ENCODE data around the gene SLC39A7. TPM values are rescaled to one million over a fixed set of nuclear protein-coding genes. Genes with fewer than 3 reads are reported as not detected.
A peak's percentile ranks its signal among the peaks of the same experiment; 100 is the strongest.
"Not testable (repeated sequence)": the region's sequence is repeated elsewhere in the genome, so short reads cannot be mapped to it uniquely, and the experiment has no call there.

The SLC39A7 gene
- total RNA-seq, 2 donors from 2014 or later, result 56.1 to 58.3 TPM

DNA sequence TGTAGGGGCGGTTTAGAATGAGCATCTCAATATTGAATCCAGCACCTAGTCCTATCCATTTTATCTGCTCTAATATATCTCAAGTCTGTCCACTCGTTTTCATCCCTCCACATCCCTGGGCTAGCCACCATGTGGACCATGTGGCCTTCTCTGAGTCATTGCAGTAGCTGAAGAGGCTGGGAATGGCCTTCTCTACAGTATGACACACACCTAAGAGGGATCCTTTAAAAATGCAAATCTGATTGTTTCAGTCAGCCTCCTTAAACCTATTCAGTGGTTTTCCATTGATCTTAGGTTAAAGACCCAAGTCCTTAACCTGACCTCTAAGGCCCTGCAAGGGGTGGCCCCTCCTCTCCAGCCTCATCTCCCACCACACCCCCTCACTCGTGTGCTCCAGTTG, 17.0 kb downstream of the SLC39A7 start:
- Mint-ChIP-seq H3K27me3 (ENCODE audit: low read depth) (peaks cover 53% of the 10 kb centered on the region), H3K27ac (no peak overlapping the region), H3K9me3 (no peaks in the 10 kb centered on the region), H3K4me1 (ENCODE audit: low read depth) (peaks cover 30% of the 10 kb centered on the region), H3K4me3 (no peak overlapping the region), H3K36me3 (ENCODE audit: insufficient read depth in 2 of 2) (peaks cover 0 to 1% of the 10 kb centered on the region in 2 donors)
- ATAC-seq (replicated peaks in 1 of 2) (no peak), DNase-seq (no peak)

DNA sequence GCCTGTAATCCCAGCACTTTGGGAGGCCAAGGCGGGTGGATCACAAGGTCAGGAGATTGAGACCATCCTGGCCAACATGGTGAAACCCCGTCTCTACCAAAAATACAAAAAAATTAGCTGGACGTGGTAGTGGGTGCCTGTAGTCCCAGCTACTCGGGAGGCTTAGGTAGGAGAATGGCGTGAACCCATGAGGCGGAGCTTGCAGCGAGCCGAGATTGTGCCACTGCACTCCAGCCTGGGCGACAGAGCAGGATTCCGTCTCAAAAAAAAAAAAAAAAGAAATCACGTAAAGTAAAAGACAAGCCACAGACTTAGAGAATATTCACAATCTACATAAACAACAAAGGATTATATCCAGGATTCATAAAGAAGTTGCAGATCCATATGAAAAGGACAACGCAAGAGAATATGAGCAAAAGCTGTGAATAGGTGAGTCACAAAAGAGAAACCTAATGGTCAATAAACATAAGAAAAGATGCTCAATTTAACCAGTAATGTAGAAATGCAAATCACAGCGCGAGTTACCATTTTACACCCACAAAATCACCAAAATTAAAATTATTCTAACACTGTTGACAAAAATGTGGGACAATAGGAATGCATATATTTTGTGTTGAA, 25.9 kb downstream of the SLC39A7 start:
- H3K36me3 Mint-ChIP-seq (ENCODE audit: insufficient read depth in 2 of 2); H3K9me3 Mint-ChIP-seq; ATAC-seq (replicated peaks in 1 of 2); H3K4me1 Mint-ChIP-seq (ENCODE audit: low read depth); DNase-seq; H3K27ac Mint-ChIP-seq; H3K4me3 Mint-ChIP-seq: not testable (repeated sequence)
- peaks cover 33% of the 10 kb centered on the region for H3K27me3 Mint-ChIP-seq (ENCODE audit: low read depth)

DNA sequence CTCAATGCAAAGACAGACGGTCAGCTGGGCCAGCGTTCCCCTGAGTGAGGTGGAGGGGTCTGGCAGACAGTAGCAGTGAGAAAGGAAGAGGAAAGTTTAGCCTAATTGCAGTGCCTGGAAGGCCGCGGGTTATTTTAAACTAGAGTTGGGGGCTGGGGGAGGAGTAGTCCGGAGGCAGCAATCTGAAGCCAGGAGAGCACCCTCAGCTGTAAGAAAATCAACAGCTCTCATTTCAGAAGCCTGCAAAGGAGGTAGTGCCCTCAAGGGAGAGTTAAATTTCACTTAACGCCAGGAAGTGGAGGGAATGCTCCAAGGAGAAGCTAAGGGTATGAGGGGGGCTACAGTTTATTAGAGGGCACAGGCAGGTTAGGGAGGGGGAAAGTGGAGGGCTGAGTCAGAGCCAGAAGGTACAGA, 34.6 kb downstream of the SLC39A7 start:
- Mint-ChIP-seq H3K36me3 (ENCODE audit: insufficient read depth in 2 of 2) (no peaks in the 10 kb centered on the region), H3K27me3 (ENCODE audit: low read depth) (peaks cover 57% of the 10 kb centered on the region), H3K9me3 (no peaks in the 10 kb centered on the region), H3K4me3 (no peak overlapping the region), H3K4me1 (ENCODE audit: low read depth) (peaks cover 7% of the 10 kb centered on the region), H3K27ac (no peak overlapping the region)
- no peak for DNase-seq
- ATAC-seq (replicated peaks in 1 of 2), result no peak

DNA sequence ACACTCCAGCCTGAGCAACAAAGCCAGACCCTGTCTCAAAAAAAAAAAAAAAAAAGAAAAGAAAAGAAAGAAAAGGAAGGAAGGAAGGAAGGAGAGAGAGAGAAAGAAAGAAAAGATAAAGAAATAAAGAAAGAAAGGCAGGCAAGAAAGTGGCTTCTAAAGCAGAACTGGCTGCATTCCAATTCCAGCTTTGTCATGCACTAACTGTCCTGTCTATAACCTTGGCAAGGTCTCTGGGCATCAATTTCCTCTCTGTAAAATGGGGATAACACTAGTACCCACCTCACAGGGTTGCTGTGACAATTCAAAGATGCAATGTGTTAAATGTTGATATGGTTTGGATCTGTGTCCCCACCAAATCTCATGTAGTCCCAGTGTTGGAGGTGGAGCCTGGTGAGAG, 35.7 kb downstream of the SLC39A7 start:
- DNase-seq (no peak), ATAC-seq (replicated peaks in 1 of 2) (no peak)
- Mint-ChIP-seq H3K9me3 (no peaks in the 10 kb centered on the region), H3K4me3 (no peak overlapping the region), H3K4me1 (ENCODE audit: low read depth) (peaks cover 11% of the 10 kb centered on the region), H3K27me3 (ENCODE audit: low read depth) (peaks cover 59% of the 10 kb centered on the region), H3K36me3 (ENCODE audit: insufficient read depth in 2 of 2) (no peaks in the 10 kb centered on the region), H3K27ac (no peak overlapping the region)

DNA sequence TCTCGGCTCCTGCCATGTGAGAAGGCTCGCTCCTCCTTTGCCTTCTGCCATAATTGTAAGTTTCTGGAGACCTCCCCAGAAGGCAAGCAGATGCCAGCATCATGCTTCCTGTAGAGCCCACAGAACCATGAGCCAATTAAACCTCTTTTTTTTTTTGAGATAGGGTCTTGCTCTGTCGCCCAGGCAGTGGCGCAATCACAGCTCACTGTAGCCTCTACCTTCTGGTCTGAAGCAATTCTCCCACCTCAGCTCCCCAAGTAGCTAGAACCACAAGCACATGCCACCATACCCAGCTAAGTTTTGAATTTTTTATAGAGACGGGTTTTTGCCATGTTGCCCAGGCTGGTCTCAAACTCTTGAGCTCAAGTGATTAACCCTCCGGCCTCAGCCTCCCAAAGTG, 36.2 kb downstream of the SLC39A7 start:
- ATAC-seq (replicated peaks in 1 of 2) (no peak), DNase-seq (no peak)
- H3K4me1 Mint-ChIP-seq (ENCODE audit: low read depth), result peaks cover 13% of the 10 kb centered on the region
- H3K27me3 Mint-ChIP-seq (ENCODE audit: low read depth), result peaks cover 54% of the 10 kb centered on the region
- H3K27ac Mint-ChIP-seq, result no peak overlapping the region
- H3K9me3 Mint-ChIP-seq, result no peaks in the 10 kb centered on the region
- no peak overlapping the region for H3K4me3 Mint-ChIP-seq
- H3K36me3 Mint-ChIP-seq (ENCODE audit: insufficient read depth in 2 of 2), result no peaks in the 10 kb centered on the region

DNA sequence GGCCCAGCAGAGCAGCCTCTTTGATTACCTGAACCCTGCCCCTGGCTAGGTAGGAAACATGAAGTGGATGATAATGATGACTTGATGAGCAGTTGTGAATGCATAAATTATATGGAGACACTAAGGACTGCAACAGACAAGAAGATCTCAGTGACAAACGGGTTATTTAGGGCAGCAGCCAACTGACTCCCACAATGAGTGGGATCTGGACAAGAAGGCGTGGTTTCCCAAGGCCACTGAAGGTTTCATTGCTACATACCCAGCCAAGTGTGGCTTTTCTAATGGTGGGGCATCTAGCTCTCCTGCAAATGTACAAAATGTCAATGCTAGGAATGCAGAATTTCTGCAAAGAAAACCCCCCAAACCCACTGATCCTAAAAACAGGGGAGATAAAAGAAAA, 37.1 kb downstream of the SLC39A7 start:
- ATAC-seq (replicated peaks in 1 of 2) (no peak), DNase-seq (no peak)
- H3K4me1 Mint-ChIP-seq (ENCODE audit: low read depth), result peaks cover 21% of the 10 kb centered on the region
- no peaks in the 10 kb centered on the region for H3K9me3 Mint-ChIP-seq
- H3K4me3 Mint-ChIP-seq, result no peak overlapping the region
- peaks cover 55% of the 10 kb centered on the region for H3K27me3 Mint-ChIP-seq (ENCODE audit: low read depth)
- no peak overlapping the region for H3K27ac Mint-ChIP-seq
- H3K36me3 Mint-ChIP-seq (ENCODE audit: insufficient read depth in 2 of 2), result no peaks in the 10 kb centered on the region

DNA sequence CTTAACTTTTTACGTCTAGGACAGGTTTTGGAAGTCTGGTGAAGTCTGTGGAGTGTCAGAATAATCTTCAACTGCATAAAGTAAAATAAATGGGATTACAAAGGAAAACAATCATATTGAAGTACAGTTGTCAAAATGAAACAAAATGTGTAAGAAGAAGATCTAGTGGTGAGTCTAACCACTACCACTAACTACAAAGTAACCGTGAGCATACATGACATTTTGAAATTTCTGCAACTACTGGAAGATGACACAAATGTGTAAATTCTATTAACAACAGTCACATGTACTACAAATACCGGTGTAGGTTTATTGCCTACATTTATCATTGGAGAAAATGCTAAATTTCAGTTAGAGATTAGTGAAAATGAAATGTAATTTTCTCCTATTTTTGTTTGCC, 41.3 kb downstream of the SLC39A7 start:
- peaks cover 21% of the 10 kb centered on the region for H3K4me1 Mint-ChIP-seq (ENCODE audit: low read depth)
- H3K27me3 Mint-ChIP-seq (ENCODE audit: low read depth), result peaks cover 44% of the 10 kb centered on the region
- H3K27ac Mint-ChIP-seq, result peak overlapping the region; percentile 74
- ATAC-seq (replicated peaks in 1 of 2) (peak; percentile 93), DNase-seq (no peak)
- peak overlapping the region; percentile 50 to 60 for H3K4me3 Mint-ChIP-seq
- no peaks in the 10 kb centered on the region for H3K36me3 Mint-ChIP-seq (ENCODE audit: insufficient read depth in 2 of 2)
- no peaks in the 10 kb centered on the region for H3K9me3 Mint-ChIP-seq

DNA sequence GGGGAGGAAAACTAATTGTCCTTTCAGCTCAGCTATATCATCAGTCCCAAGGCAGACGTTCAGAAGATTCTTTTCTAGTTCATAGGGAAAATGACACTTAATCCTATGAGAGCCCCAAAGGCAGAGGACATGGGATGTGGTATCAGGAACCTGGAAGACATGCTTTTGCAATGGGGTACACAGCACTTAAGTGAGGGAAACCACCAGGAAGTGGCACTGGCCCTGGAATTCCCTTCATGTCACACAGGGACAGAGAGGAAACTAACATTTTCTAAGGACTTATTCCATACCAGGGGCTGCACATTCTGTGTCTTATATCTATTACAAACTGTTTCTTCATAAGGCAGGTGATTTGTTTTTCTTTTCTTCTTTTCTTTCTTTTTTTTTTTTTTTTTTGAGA, 42.8 kb downstream of the SLC39A7 start:
- H3K27ac Mint-ChIP-seq, result no peak overlapping the region
- DNase-seq, result no peak
- no peaks in the 10 kb centered on the region for H3K36me3 Mint-ChIP-seq (ENCODE audit: insufficient read depth in 2 of 2)
- ATAC-seq (replicated peaks in 1 of 2), result no peak
- H3K27me3 Mint-ChIP-seq (ENCODE audit: low read depth), result peaks cover 34% of the 10 kb centered on the region
- H3K4me3 Mint-ChIP-seq, result no peak overlapping the region
- H3K9me3 Mint-ChIP-seq, result no peaks in the 10 kb centered on the region
- peaks cover 23% of the 10 kb centered on the region for H3K4me1 Mint-ChIP-seq (ENCODE audit: low read depth)

DNA sequence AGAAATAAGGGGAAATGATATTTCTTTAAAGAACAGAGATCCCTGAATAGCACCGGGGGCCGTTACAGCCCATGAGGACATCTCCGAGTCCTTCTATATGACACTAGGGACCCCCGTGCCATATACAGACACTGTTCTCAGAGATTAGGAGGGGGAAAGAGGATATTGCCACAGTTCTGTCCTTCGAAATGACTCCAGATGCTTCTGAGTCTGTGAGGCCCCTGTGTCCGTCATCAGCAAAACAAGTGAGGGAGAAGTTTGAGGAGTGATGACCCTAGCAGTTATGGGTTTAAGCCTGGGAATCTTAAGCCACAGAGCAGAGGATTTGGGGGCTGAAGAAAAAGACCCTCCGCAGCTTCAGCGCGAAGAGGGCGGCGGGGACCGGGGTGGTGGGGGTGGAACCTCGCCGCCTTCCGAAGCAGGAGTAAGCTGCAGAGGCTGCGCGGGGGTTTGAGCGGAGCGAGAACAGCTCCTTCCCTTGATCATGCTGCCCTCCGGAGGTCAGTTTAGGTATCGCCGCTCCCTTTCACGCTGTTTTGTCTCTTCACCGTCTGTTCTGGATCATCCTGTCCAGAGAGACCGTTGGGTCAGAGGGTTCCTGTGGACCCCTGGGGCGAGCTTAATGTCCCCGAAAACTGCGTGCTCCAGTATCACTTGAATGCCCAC, 47.4 kb downstream of the SLC39A7 start:
- DNase-seq (peak; percentile 93), ATAC-seq (replicated peaks in 1 of 2) (peak; percentile 38 to 43)
- Mint-ChIP-seq H3K27ac (peak overlapping the region; percentile 93), H3K27me3 (ENCODE audit: low read depth) (peaks cover 9% of the 10 kb centered on the region), H3K9me3 (no peaks in the 10 kb centered on the region), H3K4me1 (ENCODE audit: low read depth) (peaks cover 34% of the 10 kb centered on the region), H3K4me3 (peak overlapping the region; percentile 94 to 95), H3K36me3 (ENCODE audit: insufficient read depth in 2 of 2) (peaks cover 7 to 15% of the 10 kb centered on the region in 2 donors)

DNA sequence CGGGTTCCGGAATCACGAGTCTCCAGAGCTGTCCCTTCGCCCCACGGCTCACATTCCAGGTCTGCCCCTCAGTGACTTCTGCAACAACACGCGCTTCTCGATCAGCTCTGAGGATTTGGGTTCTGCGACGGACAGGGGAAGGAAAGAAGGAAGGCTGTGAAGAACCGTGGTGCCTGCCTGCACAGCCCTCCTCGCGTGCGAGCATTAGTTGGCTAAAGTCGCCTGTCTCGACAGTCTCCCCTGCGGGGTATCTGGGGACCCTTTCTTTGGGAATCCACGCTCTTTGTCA, 47.9 kb downstream of the SLC39A7 start:
- peak in 1 of 2 donors; percentile 54 for DNase-seq
- H3K36me3 Mint-ChIP-seq (ENCODE audit: insufficient read depth in 2 of 2), result peaks cover 7 to 15% of the 10 kb centered on the region in 2 donors
- peak overlapping the region; percentile 94 to 95 for H3K4me3 Mint-ChIP-seq
- peaks cover 4% of the 10 kb centered on the region for H3K27me3 Mint-ChIP-seq (ENCODE audit: low read depth)
- peak; percentile 12 to 19 for ATAC-seq (replicated peaks in 1 of 2)
- peak overlapping the region; percentile 93 for H3K27ac Mint-ChIP-seq
- H3K9me3 Mint-ChIP-seq, result no peaks in the 10 kb centered on the region
- peaks cover 34% of the 10 kb centered on the region for H3K4me1 Mint-ChIP-seq (ENCODE audit: low read depth)

DNA sequence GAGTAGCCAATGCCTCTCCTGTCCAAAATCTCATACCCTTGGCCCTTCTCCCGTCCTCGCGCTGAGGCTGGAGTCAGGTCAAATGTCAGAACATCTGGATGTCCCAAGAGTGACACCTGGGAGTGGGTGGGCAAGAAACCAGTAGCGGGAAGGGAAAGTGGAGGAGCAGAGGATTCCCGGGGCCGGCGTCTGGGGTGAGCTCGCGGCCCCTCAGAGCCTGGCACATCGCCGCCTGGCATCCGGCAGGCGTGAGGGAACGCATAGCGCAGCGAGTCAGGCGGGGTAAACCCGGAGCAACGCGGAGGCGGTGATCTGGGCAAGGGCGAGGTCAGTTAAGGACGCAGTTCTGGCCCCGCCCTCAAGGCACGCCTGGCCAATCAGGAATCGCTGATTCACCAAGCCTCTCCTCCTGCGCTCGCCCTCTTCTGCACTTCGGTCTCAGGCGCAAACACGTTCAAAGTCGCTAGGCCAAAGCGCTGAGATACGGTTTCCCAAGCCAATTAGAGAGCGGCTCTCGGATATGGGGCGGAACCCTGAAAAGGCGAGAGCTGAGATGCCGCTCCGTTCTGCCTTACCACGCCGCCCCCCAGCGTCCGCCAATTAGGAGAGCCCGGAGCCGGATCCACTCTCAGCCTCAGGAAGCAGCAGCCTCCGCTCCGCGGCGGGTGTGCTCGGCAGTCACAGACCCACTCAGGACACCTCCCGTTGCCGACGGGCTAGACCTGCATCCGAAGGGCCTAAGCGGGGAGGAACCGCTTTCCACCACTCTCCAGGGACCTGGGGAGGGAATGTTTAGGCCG, 48.5 kb downstream of the SLC39A7 start:
- Mint-ChIP-seq H3K27me3 (ENCODE audit: low read depth) (no peaks in the 10 kb centered on the region), H3K27ac (peak overlapping the region; percentile 93), H3K36me3 (ENCODE audit: insufficient read depth in 2 of 2) (peaks cover 7 to 18% of the 10 kb centered on the region in 2 donors), H3K4me3 (peak overlapping the region; percentile 94 to 95), H3K4me1 (ENCODE audit: low read depth) (peaks cover 34% of the 10 kb centered on the region), H3K9me3 (no peaks in the 10 kb centered on the region)
- DNase-seq (peak; percentile 96 to 99), ATAC-seq (replicated peaks in 1 of 2) (peak; percentile 90 to 91)

DNA sequence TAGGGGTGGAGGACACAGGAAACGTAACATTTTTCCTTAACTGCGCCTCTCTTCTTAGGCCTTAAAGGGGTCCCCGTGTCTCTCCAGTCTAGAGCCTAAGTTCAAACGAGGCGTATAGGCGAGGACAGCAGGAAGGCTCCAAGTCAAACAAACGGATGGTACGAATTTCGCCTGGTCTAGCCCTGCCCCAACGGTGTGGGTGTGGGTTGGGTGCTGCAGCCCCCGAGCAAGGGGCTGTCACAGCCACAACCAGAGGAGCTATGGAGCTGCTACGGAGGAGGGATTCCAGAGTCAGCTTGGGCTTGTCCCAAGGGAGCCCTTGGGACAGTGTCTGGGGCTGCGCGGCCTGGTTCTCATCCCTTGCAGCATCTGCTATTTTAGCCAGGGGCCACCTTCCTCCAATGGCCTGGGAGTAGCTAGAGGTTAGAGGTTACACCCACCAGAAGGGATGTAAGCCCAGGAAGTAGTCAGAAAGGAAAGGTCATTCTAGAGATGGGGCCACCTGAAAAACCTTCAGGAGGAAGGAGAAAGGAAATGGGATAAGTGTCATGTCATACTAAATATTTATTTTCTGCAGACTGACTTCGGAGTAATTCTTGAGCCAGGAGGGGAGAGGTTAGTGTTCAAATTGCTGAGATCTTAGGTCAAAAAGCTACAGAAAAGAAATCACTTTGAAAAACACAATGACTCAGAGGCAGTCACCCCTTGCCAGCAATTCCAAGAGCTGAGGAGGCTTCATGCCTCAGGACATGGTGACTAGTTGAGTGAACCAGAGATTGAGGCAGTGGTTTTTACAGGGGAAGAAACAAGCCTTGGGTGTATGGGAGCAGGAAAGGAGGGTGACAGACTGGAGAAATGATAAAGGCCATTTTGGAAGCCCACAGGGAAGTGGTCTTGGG, 49.3 kb downstream of the SLC39A7 start:
- no peaks in the 10 kb centered on the region for H3K9me3 Mint-ChIP-seq
- DNase-seq (peak; percentile 27 to 51), ATAC-seq (replicated peaks in 1 of 2) (no peak)
- peak overlapping the region; percentile 63 for H3K27ac Mint-ChIP-seq
- peaks cover 34% of the 10 kb centered on the region for H3K4me1 Mint-ChIP-seq (ENCODE audit: low read depth)
- peaks cover 7 to 18% of the 10 kb centered on the region in 2 donors for H3K36me3 Mint-ChIP-seq (ENCODE audit: insufficient read depth in 2 of 2)
- H3K27me3 Mint-ChIP-seq (ENCODE audit: low read depth), result no peaks in the 10 kb centered on the region
- peak overlapping the region; percentile 94 to 95 for H3K4me3 Mint-ChIP-seq
